SK-N-SH treated with all-trans-retinoic acid at 6 μM for 48 hours (cell line): ENCODE data around the gene KRTAP5-10.

Experiments
- ATAC-seq: fragments of 200-7000 bp; cut with Tn5 transposase; 3 replicates; pipeline ENCODE4 v1.9.1; 2020; ENCODE audit warnings: mild to moderate bottlenecking, moderate library complexity
- ARNTL ChIP-seq: fragments of 450-650 bp; formaldehyde crosslinking; IDR thresholded peaks from 2 replicates; pipeline ENCODE4 v1.5.0; 2020; ENCODE audit warnings: low read depth, mild to moderate bottlenecking, moderate library complexity, borderline replicate concordance
- BACH2 ChIP-seq: fragments of 250-450 bp; sonication (Bioruptor Pico); IDR thresholded peaks from 2 replicates; pipeline ENCODE4 v1.9.0; 2021; ENCODE audit warnings: mild to moderate bottlenecking, borderline replicate concordance
- CREB5 ChIP-seq: fragments of 250-450 bp; sonication (Bioruptor Pico); IDR thresholded peaks from 2 replicates; pipeline ENCODE4 v1.5.1; 2020; ENCODE audit warnings: low read depth, mild to moderate bottlenecking, moderate library complexity
- CSRNP3 ChIP-seq: fragments of 250-450 bp; sonication (Bioruptor Pico); IDR thresholded peaks from 2 replicates; pipeline ENCODE4 v1.5.1; 2021; ENCODE audit warnings: mild to moderate bottlenecking, moderate library complexity
- ESRRG ChIP-seq: fragments of 250-450 bp; sonication (Bioruptor Pico); IDR thresholded peaks from 2 replicates; pipeline ENCODE4 v1.6.1; 2021; ENCODE audit warnings: mild to moderate bottlenecking
- GLIS3 ChIP-seq: fragments of 250-450 bp; sonication (Bioruptor Pico); IDR thresholded peaks from 2 replicates; pipeline ENCODE4 v1.5.0; 2020; ENCODE audit warnings: mild to moderate bottlenecking, moderate library complexity
- ISL1 ChIP-seq: fragments of 250-450 bp; sonication (Bioruptor Pico); IDR thresholded peaks from 2 replicates; pipeline ENCODE4 v2.1.2; 2022; ENCODE audit warnings: mild to moderate bottlenecking, moderate library complexity
- OSR1 ChIP-seq: fragments of 250-450 bp; sonication (Bioruptor Pico); IDR thresholded peaks from 2 replicates; pipeline ENCODE4 v1.8.0; 2022; ENCODE audit warnings: moderate library complexity, mild to moderate bottlenecking, inconsistent platforms
- PATZ1 ChIP-seq: fragments of 250-450 bp; sonication (Bioruptor Pico); IDR thresholded peaks from 2 replicates; pipeline ENCODE4 v1.8.0; 2020; ENCODE audit warnings: mild to moderate bottlenecking, moderate library complexity, borderline replicate concordance
- POU6F1 ChIP-seq: fragments of 250-450 bp; sonication (Bioruptor Pico); IDR thresholded peaks from 2 replicates; pipeline ENCODE4 v1.8.0; 2021; ENCODE audit warnings: low read depth, mild to moderate bottlenecking, moderate library complexity, borderline replicate concordance
- RARB ChIP-seq: fragments of 250-450 bp; sonication (Bioruptor Pico); IDR thresholded peaks from 2 replicates; pipeline ENCODE4 v1.8.0; 2021; ENCODE audit warnings: mild to moderate bottlenecking, moderate library complexity
- SNAI2 ChIP-seq: fragments of 250-450 bp; sonication (Bioruptor Pico); IDR thresholded peaks from 2 replicates; pipeline ENCODE4 v1.5.0; 2020; ENCODE audit warnings: mild to moderate bottlenecking, moderate library complexity
- TCF4 ChIP-seq: fragments of 250-450 bp; sonication (Bioruptor Pico); IDR thresholded peaks from 2 replicates; pipeline ENCODE4 v1.8.0; 2021; ENCODE audit warnings: mild to moderate bottlenecking, moderate library complexity, borderline replicate concordance
- TOX ChIP-seq: fragments of 250-450 bp; sonication (Bioruptor Pico); IDR thresholded peaks from 2 replicates; pipeline ENCODE4 v1.8.0; 2021; ENCODE audit warnings: mild to moderate bottlenecking, moderate library complexity, borderline replicate concordance
- TSHZ2 ChIP-seq: fragments of 250-450 bp; sonication (Bioruptor Pico); IDR thresholded peaks from 2 replicates; pipeline ENCODE4 v1.5.0; 2020; ENCODE audit warnings: mild to moderate bottlenecking, moderate library complexity
- ZC3H10 ChIP-seq: fragments of 250-450 bp; sonication (Bioruptor Pico); IDR thresholded peaks from 2 replicates; pipeline ENCODE4 v1.5.1; 2021; ENCODE audit warnings: mild to moderate bottlenecking, moderate library complexity
- ZFP3 ChIP-seq: fragments of 250-450 bp; sonication (Bioruptor Pico); IDR thresholded peaks from 2 replicates; pipeline ENCODE4 v1.5.0; 2020; ENCODE audit warnings: mild to moderate bottlenecking, moderate library complexity
- ZFP30 ChIP-seq: fragments of 450-650 bp; formaldehyde crosslinking; IDR thresholded peaks from 2 replicates; pipeline ENCODE4 v1.5.0; 2022; ENCODE audit warnings: mild to moderate bottlenecking, moderate library complexity
- ZNF565 ChIP-seq: fragments of 450-650 bp; formaldehyde crosslinking; conservative IDR thresholded peaks from 2 replicates; pipeline ENCODE4 v1.5.0; 2020; ENCODE audit warnings: low read depth, mild to moderate bottlenecking, moderate library complexity
- ZNF70 ChIP-seq: fragments of 450-650 bp; formaldehyde crosslinking; IDR thresholded peaks from 2 replicates; pipeline ENCODE4 v1.5.0; 2020; ENCODE audit warnings: mild to moderate bottlenecking, moderate library complexity
- ZNF8 ChIP-seq: fragments of 450-650 bp; formaldehyde crosslinking; IDR thresholded peaks from 2 replicates; pipeline ENCODE4 v1.5.0; 2020; ENCODE audit warnings: mild to moderate bottlenecking, moderate library complexity

The KRTAP5-10 gene

GRCh38 chr11:71548716-71549151 is 16.6 kb upstream of the KRTAP5-10 start:
- TF ChIP-seq TCF4 (CRISPR knock-in tag) (no peak), POU6F1 (CRISPR knock-in tag) (no peak), BACH2 (CRISPR knock-in tag) (no peak), ZNF565 (CRISPR knock-in tag) (no peak), ZFP3 (no peak), PATZ1 (CRISPR knock-in tag) (no peak), TSHZ2 (no peak)
- no peak for ATAC-seq

GRCh38 chr11:71551711-71552110 is 13.7 kb upstream of the KRTAP5-10 start:
- no peak for TF ChIP-seq TCF4 (CRISPR knock-in tag)
- no peak for TF ChIP-seq ZFP30 (CRISPR knock-in tag)
- TF ChIP-seq OSR1, result no peak
- TF ChIP-seq CSRNP3 (CRISPR knock-in tag), result no peak
- no peak for TF ChIP-seq ZNF565 (CRISPR knock-in tag)
- TF ChIP-seq POU6F1 (CRISPR knock-in tag), result no peak
- no peak for TF ChIP-seq ZC3H10 (CRISPR knock-in tag)
- no peak for TF ChIP-seq RARB
- TF ChIP-seq CREB5 (CRISPR knock-in tag), result no peak
- TF ChIP-seq ESRRG (CRISPR knock-in tag), result no peak
- TF ChIP-seq SNAI2 (CRISPR knock-in tag), result no peak
- ATAC-seq, result no peak

- TF ChIP-seq ISL1 (CRISPR knock-in tag) (no peak), ZC3H10 (CRISPR knock-in tag) (no peak), GLIS3 (CRISPR knock-in tag) (no peak), ESRRG (CRISPR knock-in tag) (no peak), OSR1 (no peak), POU6F1 (CRISPR knock-in tag) (no peak), ZNF70 (CRISPR knock-in tag) (no peak), PATZ1 (CRISPR knock-in tag) (no peak), CSRNP3 (CRISPR knock-in tag) (no peak), BACH2 (CRISPR knock-in tag) (no peak), TOX (CRISPR knock-in tag) (no peak), ARNTL (CRISPR knock-in tag) (no peak), ZNF8 (CRISPR knock-in tag) (no peak), TCF4 (CRISPR knock-in tag) (no peak)
- TF ChIP-seq, all 23 proteins: peak for 0
- no peak for ATAC-seq
Measured at GRCh38 chr11:71554996-71555395, 10.4 kb upstream of the KRTAP5-10 start.
